ENCODE results near the gene LONP2. TPM values are rescaled to one million over a fixed set of nuclear protein-coding genes. Genes with fewer than 3 reads are reported as not detected.
A peak's percentile ranks its signal among the peaks of the same experiment; 100 is the strongest.

LONP2 gene
- total RNA-seq, 1 experiment from 2014 or later = 83.3 TPM

DNA sequence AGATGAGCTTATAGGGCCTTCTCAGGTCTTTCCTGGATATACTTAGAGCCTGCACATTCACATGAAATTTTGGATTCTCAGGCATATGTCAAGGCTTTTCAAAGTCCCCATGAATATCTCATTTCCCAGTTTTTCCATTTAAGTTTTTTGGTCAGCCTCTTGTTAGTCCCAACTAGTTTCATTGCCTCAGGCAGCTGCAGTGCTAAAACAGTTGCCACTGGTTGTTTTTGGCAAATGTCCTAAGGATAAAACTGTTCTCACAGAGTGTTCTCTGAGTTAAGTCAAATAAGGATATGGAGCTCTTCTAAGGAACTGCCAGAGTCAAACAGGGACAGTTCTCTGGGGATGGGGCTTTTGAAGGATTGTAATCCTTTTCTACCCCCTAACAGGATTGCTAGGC lies 43.1 kb downstream of the LONP2 start:
- CTCF ChIA-PET = no interaction called here
- BruUV-seq (replicated peaks) = no TSS peak
- intact Hi-C loops (cut with micrococcal nuclease; ENCODE audit: unreplicated experiment) = no loop called here
- H3K27me3 Mint-ChIP-seq (ENCODE audit: unreplicated experiment) = no peaks in the 10 kb centered on the region
- H3K36me3 Mint-ChIP-seq (ENCODE audit: insufficient read depth, unreplicated experiment) = peaks cover 17% of the 10 kb centered on the region
- H3K9me3 Mint-ChIP-seq (ENCODE audit: low read depth, unreplicated experiment) = no peaks in the 10 kb centered on the region
- H3K4me3 Mint-ChIP-seq (ENCODE audit: low read depth, unreplicated experiment) = no peak overlapping the region
- H3K4me1 Mint-ChIP-seq (ENCODE audit: low read depth, unreplicated experiment) = peaks cover 9% of the 10 kb centered on the region
- no peak for DNase-seq
- TF ChIP-seq, protein P1, sequence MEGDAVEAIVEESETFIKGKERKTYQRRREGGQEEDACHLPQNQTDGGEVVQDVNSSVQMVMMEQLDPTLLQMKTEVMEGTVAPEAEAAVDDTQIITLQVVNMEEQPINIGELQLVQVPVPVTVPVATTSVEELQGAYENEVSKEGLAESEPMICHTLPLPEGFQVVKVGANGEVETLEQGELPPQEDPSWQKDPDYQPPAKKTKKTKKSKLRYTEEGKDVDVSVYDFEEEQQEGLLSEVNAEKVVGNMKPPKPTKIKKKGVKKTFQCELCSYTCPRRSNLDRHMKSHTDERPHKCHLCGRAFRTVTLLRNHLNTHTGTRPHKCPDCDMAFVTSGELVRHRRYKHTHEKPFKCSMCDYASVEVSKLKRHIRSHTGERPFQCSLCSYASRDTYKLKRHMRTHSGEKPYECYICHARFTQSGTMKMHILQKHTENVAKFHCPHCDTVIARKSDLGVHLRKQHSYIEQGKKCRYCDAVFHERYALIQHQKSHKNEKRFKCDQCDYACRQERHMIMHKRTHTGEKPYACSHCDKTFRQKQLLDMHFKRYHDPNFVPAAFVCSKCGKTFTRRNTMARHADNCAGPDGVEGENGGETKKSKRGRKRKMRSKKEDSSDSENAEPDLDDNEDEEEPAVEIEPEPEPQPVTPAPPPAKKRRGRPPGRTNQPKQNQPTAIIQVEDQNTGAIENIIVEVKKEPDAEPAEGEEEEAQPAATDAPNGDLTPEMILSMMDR (IDR thresholded peaks at IDR 0.05; ENCODE audit: unreplicated experiment) = no peak
- H3K27ac Mint-ChIP-seq (ENCODE audit: unreplicated experiment) = no peak overlapping the region

DNA sequence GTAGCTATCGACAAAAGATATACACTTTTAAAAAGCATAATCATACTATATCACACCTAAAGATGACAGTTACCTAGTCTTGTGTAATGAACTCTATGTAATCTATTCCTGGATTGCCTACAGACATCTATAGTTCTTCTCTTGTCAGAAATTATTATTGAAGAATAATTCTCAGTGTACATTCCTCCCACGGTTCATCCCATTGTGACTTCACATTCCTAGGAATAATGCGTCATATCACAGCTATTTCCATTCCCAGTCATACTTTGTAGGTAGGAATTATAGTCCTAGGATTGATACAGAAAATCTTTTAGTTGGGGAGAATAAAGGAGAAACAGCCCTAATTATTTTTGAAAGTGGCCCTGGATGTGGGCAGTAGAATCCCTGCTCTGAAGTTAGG lies 47.2 kb downstream of the LONP2 start:
- BruUV-seq (replicated peaks) = no TSS peak
- H3K9me3 Mint-ChIP-seq (ENCODE audit: low read depth, unreplicated experiment) = no peaks in the 10 kb centered on the region
- peaks cover 12% of the 10 kb centered on the region for H3K36me3 Mint-ChIP-seq (ENCODE audit: insufficient read depth, unreplicated experiment)
- no peaks in the 10 kb centered on the region for H3K27me3 Mint-ChIP-seq (ENCODE audit: unreplicated experiment)
- no peak for DNase-seq
- H3K4me1 Mint-ChIP-seq (ENCODE audit: low read depth, unreplicated experiment) = peaks cover 35% of the 10 kb centered on the region
- intact Hi-C loops (cut with micrococcal nuclease; ENCODE audit: unreplicated experiment) = no loop called here
- CTCF ChIA-PET = no interaction called here
- TF ChIP-seq, protein P1 (IDR thresholded peaks at IDR 0.05; ENCODE audit: unreplicated experiment) = no peak
- H3K27ac Mint-ChIP-seq (ENCODE audit: unreplicated experiment) = no peak overlapping the region
- H3K4me3 Mint-ChIP-seq (ENCODE audit: low read depth, unreplicated experiment) = no peak overlapping the region

- Mint-ChIP-seq H3K4me1 (ENCODE audit: low read depth, unreplicated experiment) (peaks cover 40% of the 10 kb centered on the region), H3K9me3 (ENCODE audit: low read depth, unreplicated experiment) (no peaks in the 10 kb centered on the region), H3K36me3 (ENCODE audit: insufficient read depth, unreplicated experiment) (peaks cover 8% of the 10 kb centered on the region), H3K27me3 (ENCODE audit: unreplicated experiment) (no peaks in the 10 kb centered on the region), H3K4me3 (ENCODE audit: low read depth, unreplicated experiment) (no peak overlapping the region), H3K27ac (ENCODE audit: unreplicated experiment) (no peak overlapping the region)
- CTCF ChIA-PET = no interaction called here
- BruUV-seq (replicated peaks) = no TSS peak
- intact Hi-C loops (cut with micrococcal nuclease; ENCODE audit: unreplicated experiment) = no loop called here
- DNase-seq = no peak
- TF ChIP-seq, protein P1 (IDR thresholded peaks at IDR 0.05; ENCODE audit: unreplicated experiment) = no peak
Measured at GRCh38 chr16:48291754-48292153, 47.7 kb downstream of the LONP2 start.

DNA sequence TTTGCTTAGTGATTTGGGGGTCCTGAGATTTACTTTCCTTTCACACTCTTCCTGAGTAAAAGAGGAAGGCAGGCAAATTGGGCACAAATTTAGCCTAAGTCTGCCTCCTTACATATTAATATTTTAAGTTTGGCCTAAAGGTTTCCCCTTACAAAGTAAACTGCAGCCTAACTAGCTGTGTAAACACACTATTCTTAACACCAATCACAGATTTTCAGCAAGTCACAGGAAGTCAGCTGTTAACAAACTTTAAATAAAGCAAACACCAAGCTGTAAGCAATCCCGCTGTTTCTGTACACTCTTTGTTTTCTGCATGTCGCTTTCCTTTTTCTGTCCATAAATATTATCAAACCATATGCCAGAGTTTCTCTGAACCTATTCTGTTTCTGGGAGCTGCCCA lies 48.4 kb downstream of the LONP2 start:
- CTCF ChIA-PET = interaction anchor here (0.6 kb wide), 1 partner anchor 331 kb away, joined by 3 read pairs; no protein-coding TSS in a partner anchor
- TF ChIP-seq, protein P1 (IDR thresholded peaks at IDR 0.05; ENCODE audit: unreplicated experiment) = no peak
- intact Hi-C loops (cut with micrococcal nuclease; ENCODE audit: unreplicated experiment) = no loop called here
- H3K4me1 Mint-ChIP-seq (ENCODE audit: low read depth, unreplicated experiment) = peaks cover 43% of the 10 kb centered on the region
- no peaks in the 10 kb centered on the region for H3K27me3 Mint-ChIP-seq (ENCODE audit: unreplicated experiment)
- H3K27ac Mint-ChIP-seq (ENCODE audit: unreplicated experiment) = peak overlapping the region; percentile 22
- no peak for DNase-seq
- no peaks in the 10 kb centered on the region for H3K9me3 Mint-ChIP-seq (ENCODE audit: low read depth, unreplicated experiment)
- BruUV-seq (replicated peaks) = no TSS peak
- H3K4me3 Mint-ChIP-seq (ENCODE audit: low read depth, unreplicated experiment) = no peak overlapping the region
- H3K36me3 Mint-ChIP-seq (ENCODE audit: insufficient read depth, unreplicated experiment) = peaks cover 12% of the 10 kb centered on the region
